ENCODE results near the gene HRK.

- no peak for TF ChIP-seq POLR2AphosphoS5 (IDR thresholded peaks at IDR 0.05; ENCODE audit: borderline replicate concordance, low read depth, low read length)
- no peak for TF ChIP-seq EZH2 (IDR thresholded peaks at IDR 0.05)
- no peak for TF ChIP-seq FOXP2 (optimal IDR thresholded peaks at IDR 0.05; ENCODE audit: control extremely low read depth, extremely low read length, insufficient read depth)
These were observed 9.1 kb upstream of the HRK start for GRCh38 chr12:116890330-116890729.
